Amniotic epithelial cell (primary cell): ENCODE measurements around the gene CLBA1.

ENCODE experiments used
- DNase-seq: peaks from one replicate; pipeline ENCODE4 v3.0.0-alpha.2; 2010; ENCODE audit warnings: low read depth

Gene CLBA1

GRCh38 chr14:104979758-104980610 lies 5.6 kb upstream of the CLBA1 start:
- DNase-seq: peak; percentile 29

- no peak for DNase-seq
These were observed 4.7 kb upstream of the CLBA1 start for GRCh38 chr14:104980611-104981531.

GRCh38 chr14:104981699-104982541 lies 3.7 kb upstream of the CLBA1 start:
- DNase-seq: no peak

- DNase-seq: no peak
These were observed 2.9 kb upstream of the CLBA1 start for GRCh38 chr14:104982548-104983230.

GRCh38 chr14:104983231-104983721 lies 2.3 kb upstream of the CLBA1 start:
- no peak for DNase-seq

- no peak for DNase-seq
These were observed 1.3 kb upstream of the CLBA1 start for GRCh38 chr14:104984056-104984894.

- no peak for DNase-seq
These were observed 1.0 kb downstream of the CLBA1 start for GRCh38 chr14:104986487-104987164.

- no peak for DNase-seq
These were observed 3.8 kb downstream of the CLBA1 start for GRCh38 chr14:104989236-104989950.

- no peak for DNase-seq
These were observed 4.3 kb downstream of the CLBA1 start for GRCh38 chr14:104989951-104990303.

GRCh38 chr14:104991896-104992230 lies 6.3 kb downstream of the CLBA1 start:
- DNase-seq: no peak

- no peak for DNase-seq
These were observed 6.9 kb downstream of the CLBA1 start for GRCh38 chr14:104992501-104992900.

GRCh38 chr14:104993306-104993705 lies 7.7 kb downstream of the CLBA1 start:
- no peak for DNase-seq

GRCh38 chr14:104993808-104994591 lies 8.4 kb downstream of the CLBA1 start:
- no peak for DNase-seq

GRCh38 chr14:104994978-104995377 lies 9.4 kb downstream of the CLBA1 start:
- DNase-seq: no peak

- no peak for DNase-seq
These were observed 10.4 kb downstream of the CLBA1 start for GRCh38 chr14:104996032-104996431.

GRCh38 chr14:104996483-104996882 lies 10.9 kb downstream of the CLBA1 start:
- DNase-seq: no peak

GRCh38 chr14:104998801-104999200 lies 13.2 kb downstream of the CLBA1 start:
- DNase-seq: no peak

- DNase-seq: no peak
These were observed 13.8 kb downstream of the CLBA1 start for GRCh38 chr14:104999361-104999760.
